IMR-90 (cell line): Measurements from ENCODE around the gene SBF1. TPM values are rescaled to one million over a fixed set of nuclear protein-coding genes. Genes with fewer than 3 reads are reported as not detected.

Experiments used
- ATAC-seq: fragments of 200-7000 bp; cut with Tn5 transposase; 2 replicates; pipeline ENCODE4 v1.9.1; 2020; ENCODE audit warnings: low read depth, mild to moderate bottlenecking, moderate library complexity
- BruUV-seq: library from RNA; stranded (reverse); fragments of 400-500 nt; replicated peaks from 2 replicates; lab custom pipeline; 2021; lab: Mats Ljungman, UMichigan
- CTCF ChIA-PET: fragments of 300-600 bp; formaldehyde crosslinking; extraction: SDS; loops from one replicate; lab custom pipeline; 2021; ENCODE audit warnings: antibody characterized with exemption; lab: Yijun Ruan, JAX
- POLR2A ChIA-PET: fragments of 300-600 bp; sonication (Branson Sonifier 250); formaldehyde crosslinking; loops from one replicate; lab custom pipeline; 2022; ENCODE audit warnings: antibody characterized with exemption; ENCODE audit not compliant: unreplicated experiment; lab: Charles Lee
- DNase-seq: peaks from one replicate; pipeline ENCODE4 v3.0.0; 2013
- H2AFZ ChIP-seq: replicated peaks from 2 replicates; pipeline ENCODE3; 2013; ENCODE audit warnings: low read length, mild to moderate bottlenecking; ENCODE audit not compliant: poor library complexity
- H2AK5ac ChIP-seq: 2 replicates; pipeline ENCODE4 v1.6.1; 2013; ENCODE audit warnings: low read depth, low read length, inconsistent platforms
- H2AK9ac ChIP-seq: replicated peaks from 2 replicates; pipeline ENCODE3; 2013; ENCODE audit warnings: mild to moderate bottlenecking, low read depth, low read length, moderate library complexity; ENCODE audit not compliant: poor library complexity
- H2BK120ac ChIP-seq: 2 replicates; pipeline ENCODE4 v1.6.1; 2013; ENCODE audit warnings: low read depth, low read length, inconsistent platforms
- H2BK15ac ChIP-seq: 3 replicates; pipeline ENCODE4 v1.6.1; 2013; ENCODE audit warnings: low read depth, low read length, inconsistent platforms
- H2BK20ac ChIP-seq: 2 replicates; pipeline ENCODE4 v1.6.1; 2013; ENCODE audit warnings: low read depth, mild to moderate bottlenecking, inconsistent platforms, low read length, moderate library complexity
- H2BK5ac ChIP-seq: 2 replicates; pipeline ENCODE4 v1.6.1; 2013; ENCODE audit warnings: mild to moderate bottlenecking, low read depth, low read length, inconsistent platforms; ENCODE audit not compliant: poor library complexity, severe bottlenecking
- H3K14ac ChIP-seq: replicated peaks from 2 replicates; pipeline ENCODE4 v1.6.1; 2013; ENCODE audit warnings: low read depth, low read length, inconsistent platforms
- H3K18ac ChIP-seq: 2 replicates; pipeline ENCODE4 v1.6.1; 2013; ENCODE audit warnings: low read depth, low read length, control low read depth
- H3K23ac ChIP-seq: 2 replicates; pipeline ENCODE4 v1.6.1; 2013; ENCODE audit warnings: low read depth, low read length, inconsistent platforms
- H3K27ac ChIP-seq: 2 replicates; pipeline ENCODE4 v1.5.1; 2013; ENCODE audit warnings: mild to moderate bottlenecking, control low read depth, low read length; ENCODE audit not compliant: insufficient read depth
- H3K27me3 ChIP-seq: 2 replicates; pipeline ENCODE4 v1.6.1; 2013; ENCODE audit warnings: low read length; ENCODE audit not compliant: control insufficient read depth, insufficient read depth
- H3K36me3 ChIP-seq: 2 replicates; pipeline ENCODE4 v1.6.1; 2013; ENCODE audit warnings: low read length, mixed read lengths; ENCODE audit not compliant: control insufficient read depth, insufficient read depth
- H3K4ac ChIP-seq: 2 replicates; pipeline ENCODE4 v1.6.1; 2013; ENCODE audit warnings: low read depth, low read length, inconsistent platforms
- H3K4me1 ChIP-seq: 2 replicates; pipeline ENCODE4 v1.6.1; 2013; ENCODE audit warnings: low read length, mixed read lengths; ENCODE audit not compliant: control insufficient read depth, insufficient read depth
- H3K4me2 ChIP-seq: 2 replicates; pipeline ENCODE4 v1.6.1; 2013; ENCODE audit warnings: low read depth, mild to moderate bottlenecking, control low read depth, low read length, moderate library complexity
- H3K4me3 ChIP-seq: 2 replicates; pipeline ENCODE4 v1.5.1; 2013; ENCODE audit warnings: low read depth, mild to moderate bottlenecking, control low read depth, low read length, moderate library complexity; ENCODE audit not compliant: insufficient read depth
- H3K56ac ChIP-seq: 2 replicates; pipeline ENCODE4 v1.6.1; 2013; ENCODE audit warnings: low read length, inconsistent platforms; ENCODE audit not compliant: insufficient read depth; ENCODE audit errors: extremely low read depth
- H3K79me1 ChIP-seq, 2 experiments: 2 replicates each; pipeline ENCODE4 v1.6.1; 2013; ENCODE audit warnings: low read length in 2 of 2, inconsistent platforms in 1 of 2, low read depth in 1 of 2
- H3K9ac ChIP-seq: 2 replicates; pipeline ENCODE4 v1.6.1; 2013; ENCODE audit warnings: low read depth, low read length, control low read depth
- H3K9me1 ChIP-seq: 2 replicates; pipeline ENCODE4 v1.6.1; 2013; ENCODE audit warnings: low read length, inconsistent platforms; ENCODE audit not compliant: insufficient read depth
- H3K9me3 ChIP-seq: 2 replicates; pipeline ENCODE4 v1.6.1; 2013; ENCODE audit warnings: low read length; ENCODE audit not compliant: control insufficient read depth, insufficient read depth
- H4K20me1 ChIP-seq: 2 replicates; pipeline ENCODE4 v1.6.1; 2013; ENCODE audit warnings: low read length, inconsistent platforms; ENCODE audit not compliant: insufficient read depth
- H4K5ac ChIP-seq: 2 replicates; pipeline ENCODE4 v1.6.1; 2013; ENCODE audit warnings: mild to moderate bottlenecking, low read depth, low read length, control low read depth
- H4K8ac ChIP-seq, 2 experiments: 2 replicates each; pipeline ENCODE4 v1.6.1; 2013; ENCODE audit warnings: low read depth in 2 of 2, low read length in 2 of 2, control low read depth in 1 of 2, inconsistent platforms in 1 of 2
- H4K91ac ChIP-seq: 2 replicates; pipeline ENCODE4 v1.6.1; 2013; ENCODE audit warnings: low read depth, low read length, inconsistent platforms; ENCODE audit not compliant: insufficient read depth
- CEBPB ChIP-seq: IDR thresholded peaks from 2 replicates; pipeline ENCODE4 v1.6.1; 2012; ENCODE audit warnings: low read depth, low read length, improper control_type of control experiment
- CHD1 ChIP-seq: IDR thresholded peaks from 2 replicates; pipeline ENCODE4 v1.6.1; 2012; ENCODE audit warnings: low read depth, low read length, improper control_type of control experiment
- CTCF ChIP-seq: conservative IDR thresholded peaks from 2 replicates; pipeline ENCODE4 v1.5.1; 2012; ENCODE audit warnings: mild to moderate bottlenecking, low read depth, low read length, improper control_type of control experiment
- ELK1 ChIP-seq: fragments of 150-350 bp; IDR thresholded peaks from 2 replicates; pipeline ENCODE4 v1.6.1; 2016; ENCODE audit warnings: low read depth, mild to moderate bottlenecking, low read length, moderate library complexity, borderline replicate concordance
- MAFK ChIP-seq: IDR thresholded peaks from 2 replicates; pipeline ENCODE4 v1.6.1; 2012; ENCODE audit warnings: low read depth, low read length, improper control_type of control experiment
- MAZ ChIP-seq: IDR thresholded peaks from 2 replicates; pipeline ENCODE4 v1.6.1; 2012; ENCODE audit warnings: low read depth, mild to moderate bottlenecking, low read length, improper control_type of control experiment, moderate library complexity, borderline replicate concordance
- MXI1 ChIP-seq: IDR thresholded peaks from 2 replicates; pipeline ENCODE4 v1.6.1; 2012; ENCODE audit warnings: low read depth, mild to moderate bottlenecking, low read length, moderate library complexity, borderline replicate concordance
- NFE2L2 ChIP-seq: fragments of 150-350 bp; IDR thresholded peaks from 2 replicates; pipeline ENCODE4 v1.6.1; 2016; ENCODE audit warnings: low read depth, mild to moderate bottlenecking, low read length
- POLR2A ChIP-seq: IDR thresholded peaks from 2 replicates; pipeline ENCODE4 v1.6.1; 2012; ENCODE audit warnings: mild to moderate bottlenecking, low read depth, low read length
- RAD21 ChIP-seq: IDR thresholded peaks from 2 replicates; pipeline ENCODE4 v1.6.1; 2012; ENCODE audit warnings: low read length, improper control_type of control experiment
- SMC3 ChIP-seq: fragments of 150-350 bp; IDR thresholded peaks from 2 replicates; pipeline ENCODE4 v1.6.1; 2016; ENCODE audit warnings: low read depth, mild to moderate bottlenecking, antibody characterized with exemption, low read length, moderate library complexity
- WGBS, 2 experiments: methylation state at CpG; one replicate each; pipeline versions ENCODE4 v1.1.5 to v1.1.7; 2013; ENCODE audit warnings: missing lambda C conversion rate in 2 of 2; ENCODE audit not compliant: insufficient read length in 1 of 2; ENCODE audit errors: extremely low coverage in 2 of 2; 5-methylcytosine and 5-hydroxymethylcytosine counted together
- dilution Hi-C: fragments of 300-500 bp; cut with HindIII; formaldehyde crosslinking; loops from one replicate; pipeline ENCODE4 v1.14.3; 2018; ENCODE audit warnings: low sequenced_read_pairs; ENCODE audit not compliant: unreplicated experiment
- in situ Hi-C: fragments of 300-500 bp; cut with MboI; formaldehyde crosslinking; loops from 3 replicates; pipeline ENCODE4 v1.14.3; 2019; ENCODE audit warnings: low sequenced_read_pairs, inconsistent platforms, mixed read lengths
- intact Hi-C: fragments of 100-400 bp; cut with micrococcal nuclease; formaldehyde crosslinking; loops from 2 replicates; pipeline ENCODE4 v1.10.0; 2022
- polyA plus RNA-seq, 3 experiments: library from polyadenylated mRNA; depleted of rRNA; stranded (reverse); fragments of >200 nt; gene quantifications; 2 replicates each; pipeline ENCODE4 v1.2.3, GENCODE V29; 2012; ENCODE audit warnings: low replicate concordance in 1 of 3
- total RNA-seq: library from RNA; depleted of rRNA; stranded (reverse); fragments of >200 nt; gene quantifications from 2 replicates; pipeline ENCODE4 v1.2.3, GENCODE V29; 2012

The SBF1 gene
- total and polyA plus RNA-seq, 2 of the 4 experiments (the other 2 are of a cell fraction): 21.5 to 33.2 TPM

DNA sequence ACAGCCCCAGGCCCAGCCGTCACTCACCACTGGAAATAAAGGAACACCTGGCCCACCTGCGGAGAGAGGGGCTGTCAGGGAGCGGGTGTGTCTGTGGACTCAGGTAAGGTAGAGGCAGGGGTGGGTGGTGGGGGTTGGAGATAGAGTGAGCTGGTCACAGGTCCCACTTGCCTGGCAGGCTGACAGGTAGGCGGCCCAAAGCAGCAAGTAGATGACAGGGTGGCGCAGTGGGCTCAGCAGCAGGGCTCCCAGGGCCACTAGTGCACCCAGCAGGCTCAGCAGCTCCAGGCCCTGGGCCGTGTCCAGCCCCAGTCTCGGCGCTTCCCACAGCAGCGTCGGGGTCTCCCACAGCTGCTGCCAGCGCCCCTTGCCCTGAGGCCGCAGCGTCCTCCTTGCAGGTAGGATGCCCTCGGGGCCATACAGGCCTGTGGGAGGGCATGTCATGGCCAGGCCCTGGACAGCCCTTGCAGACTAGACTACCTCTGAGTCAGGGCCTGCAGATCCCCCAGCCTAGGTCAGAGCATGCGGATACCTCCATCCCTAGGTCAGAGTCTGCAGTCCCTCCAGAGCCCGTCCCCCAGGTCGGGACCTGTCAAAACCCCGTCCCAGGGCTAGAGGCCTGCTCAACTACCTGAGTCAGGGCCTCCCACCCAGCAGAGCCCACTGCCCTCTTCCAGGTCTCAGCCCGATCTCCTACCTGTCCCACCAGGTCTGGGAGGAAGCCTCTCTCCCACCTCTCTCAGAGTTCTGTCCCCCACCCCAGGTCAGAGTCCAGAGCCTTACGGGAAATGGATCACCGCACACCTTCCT lies 32.0 kb upstream of the SBF1 start (continued):
- no peak for TF ChIP-seq MAZ
- no peak for TF ChIP-seq NFE2L2

DNA sequence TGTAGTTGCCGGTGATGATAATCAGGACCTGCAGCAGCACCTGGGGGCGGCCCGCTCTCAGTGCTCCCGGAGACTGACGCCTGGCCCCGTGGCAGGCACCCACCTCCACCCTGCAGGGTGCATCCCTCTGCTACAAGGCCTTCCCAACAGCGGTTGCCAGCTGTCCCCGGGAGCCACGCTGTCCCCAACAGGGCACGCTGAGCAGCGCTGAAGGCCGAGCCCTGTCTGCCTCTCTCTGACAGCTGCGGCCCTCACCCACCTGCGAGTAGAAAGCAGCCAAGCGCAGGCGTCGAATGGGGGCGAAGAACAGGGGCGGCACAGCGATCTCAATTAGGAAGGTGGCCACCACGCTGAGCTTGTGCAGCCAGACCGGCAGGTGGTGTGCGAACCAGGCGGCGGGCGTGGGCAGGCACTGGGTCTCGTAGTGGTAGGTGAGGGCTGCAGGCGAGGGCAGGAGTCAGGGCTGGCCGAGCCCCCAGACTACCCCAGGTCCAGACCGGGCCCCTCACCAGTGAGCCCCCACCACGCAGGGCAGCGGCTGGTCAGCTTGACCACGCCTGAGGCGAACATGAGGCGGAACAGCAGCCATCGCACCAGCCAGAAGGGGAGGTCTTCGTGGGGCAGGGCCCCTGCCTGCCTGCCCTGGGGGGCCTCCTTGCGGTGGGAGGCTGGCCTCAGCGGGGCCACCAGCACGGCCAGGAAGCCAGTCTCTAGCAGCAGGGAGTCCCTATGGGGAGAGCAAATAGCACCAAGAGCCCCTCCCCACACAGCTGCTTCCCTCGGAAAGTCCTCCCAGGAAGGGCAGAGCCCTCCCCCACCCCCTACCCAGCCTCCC lies 31.2 kb upstream of the SBF1 start:
- Histone ChIP-seq H3K14ac (no peak overlapping the region), H3K18ac (no peak overlapping the region), H4K8ac (no peak overlapping the region), H3K4ac (no peak overlapping the region), H3K56ac (no peak overlapping the region), H3K79me1 (peaks cover 8 to 49% of the 10 kb centered on the region in 2 experiments), H2AK5ac (no peak overlapping the region), H3K27me3 (no peaks in the 10 kb centered on the region), H4K5ac (no peak overlapping the region), H3K9ac (no peak overlapping the region), H4K91ac (no peak overlapping the region), H3K4me3 (peak overlapping the region; percentile 100; the same call in 1 of the 2 replicates), H2AK9ac (peak overlapping the region; percentile 100), H4K20me1 (no peaks in the 10 kb centered on the region; the same call in 1 of the 2 replicates), H3K23ac (no peak overlapping the region), H2AFZ (peak overlapping the region; percentile 5), H3K4me2 (peak overlapping the region; percentile 87; the same call in 1 of the 2 replicates), H2BK15ac (no peak overlapping the region), H3K36me3 (peaks cover 28% of the 10 kb centered on the region), H3K4me1 (peaks cover 4% of the 10 kb centered on the region), H2BK120ac (no peak overlapping the region), H3K9me1 (no peaks in the 10 kb centered on the region), H2BK5ac (no peak overlapping the region), H2BK20ac (no peak overlapping the region), H3K9me3 (no peaks in the 10 kb centered on the region), H3K27ac (no peak overlapping the region; the same call in 1 of the 2 replicates)
- no TSS peak for BruUV-seq
- dilution Hi-C loops: no loop called here
- intact Hi-C loops: no loop called here
- ATAC-seq: no peak
- ChIA-PET POLR2A (no interaction called here), CTCF (no interaction called here)
- 98% methylated on average over 23 of the region's 41 CpGs; no CpG with 5 or more reads in 1 of the 2 experiments for WGBS, 2 experiments
- DNase-seq: no peak
- in situ Hi-C loops: no loop called here
- no peak for TF ChIP-seq NFE2L2
- no peak for TF ChIP-seq POLR2A
- no peak for TF ChIP-seq ELK1
- no peak for TF ChIP-seq CHD1
- TF ChIP-seq SMC3: no peak
- TF ChIP-seq MAFK: no peak
- no peak for TF ChIP-seq CTCF
- TF ChIP-seq CEBPB: no peak
- TF ChIP-seq MXI1: no peak
- no peak for TF ChIP-seq MAZ
- no peak for TF ChIP-seq RAD21
